SW 1271 (cell line): Measurements from ENCODE around the gene LRRC19.
A peak's percentile ranks its signal among the peaks of the same experiment; 100 is the strongest.

ENCODE experiments used
- DNase-seq, 2 experiments: peaks; one replicate each; lab custom pipeline; 2025; lab: John Stamatoyannopoulos, UW

Gene LRRC19, protein sequence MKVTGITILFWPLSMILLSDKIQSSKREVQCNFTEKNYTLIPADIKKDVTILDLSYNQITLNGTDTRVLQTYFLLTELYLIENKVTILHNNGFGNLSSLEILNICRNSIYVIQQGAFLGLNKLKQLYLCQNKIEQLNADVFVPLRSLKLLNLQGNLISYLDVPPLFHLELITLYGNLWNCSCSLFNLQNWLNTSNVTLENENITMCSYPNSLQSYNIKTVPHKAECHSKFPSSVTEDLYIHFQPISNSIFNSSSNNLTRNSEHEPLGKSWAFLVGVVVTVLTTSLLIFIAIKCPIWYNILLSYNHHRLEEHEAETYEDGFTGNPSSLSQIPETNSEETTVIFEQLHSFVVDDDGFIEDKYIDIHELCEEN

DNA sequence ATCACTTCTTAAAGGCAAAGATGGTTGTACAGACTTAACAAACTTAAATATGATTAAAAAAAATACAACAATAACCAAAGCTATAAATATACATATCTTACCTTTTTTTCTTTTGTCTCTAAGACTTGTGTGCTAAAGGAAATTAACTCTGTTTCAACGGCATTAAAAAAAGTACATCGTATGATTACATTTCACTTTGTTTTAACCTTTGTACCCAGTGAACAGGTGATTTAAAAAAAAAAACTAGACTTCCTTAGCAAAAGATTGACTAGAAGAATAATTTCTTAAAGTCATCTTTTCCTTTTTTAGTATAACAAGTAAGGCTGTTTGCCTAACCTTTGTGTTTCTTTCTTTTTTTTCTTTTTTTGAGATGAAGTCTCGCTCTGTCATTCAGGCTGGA lies at the start of gene LRRC19:
Gene LRRC19, minus strand, starts transcription at position 182 of the 400 bp plus-strand sequence. CDS start 5,978 bp downstream, outside the sequence.
- no peak for DNase-seq

DNA sequence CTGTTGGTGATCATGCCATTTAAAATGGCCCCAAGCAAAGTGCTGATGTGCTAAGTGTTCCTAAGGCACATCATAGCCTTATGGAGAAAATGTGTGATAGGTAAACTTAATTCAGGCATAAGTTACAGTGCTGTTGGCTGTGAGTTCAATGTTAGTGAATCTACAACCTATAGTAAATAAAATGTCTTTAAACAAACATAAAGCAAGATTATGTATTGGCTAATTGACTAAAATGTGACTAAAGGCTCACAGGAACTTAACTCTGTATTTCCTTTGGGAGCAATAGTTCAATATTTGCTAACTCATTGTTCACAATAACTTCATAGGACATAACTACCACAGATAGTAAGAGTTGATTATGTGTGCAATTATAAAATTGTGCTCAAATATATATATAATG lies 49.4 kb upstream of the LRRC19 start:
- no peak for DNase-seq

DNA sequence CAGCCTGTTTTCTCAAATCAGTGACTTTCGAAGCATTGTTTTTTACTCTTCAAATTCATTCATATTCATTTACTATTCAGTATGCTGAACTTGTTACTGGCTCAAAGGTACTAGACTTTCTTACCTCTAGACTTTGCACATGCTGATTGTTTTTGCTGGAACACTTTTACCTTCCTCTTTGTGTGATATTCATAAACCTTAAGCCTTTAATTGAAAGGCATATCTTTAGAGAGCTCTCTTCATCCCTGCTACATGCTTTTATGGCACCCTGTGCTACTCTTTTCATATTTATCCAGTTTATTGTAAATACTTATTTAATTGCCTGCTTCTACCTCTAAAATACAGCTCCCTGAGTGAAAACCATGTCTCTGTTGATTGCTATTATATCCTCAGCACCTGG lies 48.7 kb upstream of the LRRC19 start:
- DNase-seq = no peak

- DNase-seq = no peak
Observed at GRCh38 chr9:27053369-27054022, 48.0 kb upstream of the LRRC19 start.

DNA sequence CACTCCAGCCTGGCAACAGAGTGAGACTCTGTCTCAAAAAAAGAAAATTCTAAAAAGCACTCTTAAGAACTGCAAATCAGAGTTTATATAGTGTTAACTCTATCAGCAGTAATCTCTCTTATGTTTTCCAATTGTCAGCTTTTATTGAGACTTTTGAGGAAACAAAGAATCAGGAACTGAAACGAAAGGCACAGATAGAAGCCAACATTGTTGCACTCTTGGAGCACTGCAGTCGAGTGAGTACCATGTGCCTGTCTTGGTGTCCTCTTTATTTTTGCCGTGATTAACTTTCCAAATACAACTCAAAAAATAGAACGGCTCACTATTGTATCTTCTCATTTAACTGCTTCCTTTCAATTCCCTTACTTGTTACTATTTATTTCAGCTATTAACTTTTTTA lies 41.7 kb upstream of the LRRC19 start:
- DNase-seq = no peak

- no peak for DNase-seq
Observed at GRCh38 chr9:27043176-27043575, 37.7 kb upstream of the LRRC19 start.

DNA sequence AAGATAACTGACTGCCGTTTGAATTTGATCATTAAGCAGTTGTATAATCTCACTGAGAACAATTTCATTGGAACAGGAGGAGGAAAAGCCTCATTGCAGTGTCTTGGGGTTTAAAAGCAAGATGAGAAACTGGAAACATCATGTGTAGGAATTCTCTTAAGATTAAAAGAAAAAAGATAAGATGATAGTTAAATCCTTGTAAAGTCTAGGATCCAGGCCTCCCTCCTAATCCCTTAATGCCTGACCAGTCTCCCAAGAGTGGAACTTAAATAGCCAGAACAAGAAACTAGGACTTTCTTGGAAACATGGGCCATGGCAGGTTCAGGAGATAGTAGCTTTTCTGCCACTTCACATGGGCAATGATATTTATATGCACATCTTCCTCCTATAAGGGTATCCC lies 37.0 kb upstream of the LRRC19 start:
- DNase-seq = no peak

DNA sequence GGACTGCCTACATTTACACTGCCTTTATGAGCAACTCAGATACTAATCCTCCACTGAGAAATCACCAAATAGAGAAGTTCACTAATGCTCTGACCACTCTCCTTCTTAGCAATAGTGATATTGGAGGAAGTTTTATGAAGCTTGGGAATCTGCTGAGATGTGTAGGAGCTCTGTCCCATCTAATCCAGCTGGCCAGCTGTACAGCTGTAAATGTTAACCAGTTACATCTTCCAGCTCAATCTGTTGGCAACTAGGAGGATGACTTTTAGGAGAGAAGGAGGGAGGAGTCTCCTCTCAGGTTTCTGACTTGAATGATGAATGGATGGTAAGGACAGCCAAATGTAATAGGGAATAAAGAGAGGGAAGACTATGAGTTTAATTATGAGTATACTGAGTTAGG lies 36.3 kb upstream of the LRRC19 start:
- DNase-seq = no peak

DNA sequence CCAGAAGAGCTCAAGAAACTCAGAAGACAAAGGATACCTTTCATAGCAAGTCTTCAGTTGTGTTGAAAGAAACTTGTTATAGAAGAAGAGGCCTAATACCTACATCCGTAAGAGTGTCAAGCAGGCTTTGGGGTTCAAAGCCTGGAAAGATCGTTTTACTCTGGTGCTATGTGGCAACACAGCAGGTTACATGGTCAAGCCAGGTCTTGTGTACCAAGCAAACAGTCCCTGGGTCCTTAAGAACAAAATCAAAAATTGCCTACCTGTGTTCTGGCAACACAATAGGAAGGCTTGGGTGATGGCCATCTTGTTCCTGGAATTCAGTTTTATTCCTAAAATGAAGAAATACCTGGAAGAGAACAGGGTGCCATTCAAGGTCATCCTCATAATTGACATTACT lies 32.0 kb upstream of the LRRC19 start:
- no peak for DNase-seq

DNA sequence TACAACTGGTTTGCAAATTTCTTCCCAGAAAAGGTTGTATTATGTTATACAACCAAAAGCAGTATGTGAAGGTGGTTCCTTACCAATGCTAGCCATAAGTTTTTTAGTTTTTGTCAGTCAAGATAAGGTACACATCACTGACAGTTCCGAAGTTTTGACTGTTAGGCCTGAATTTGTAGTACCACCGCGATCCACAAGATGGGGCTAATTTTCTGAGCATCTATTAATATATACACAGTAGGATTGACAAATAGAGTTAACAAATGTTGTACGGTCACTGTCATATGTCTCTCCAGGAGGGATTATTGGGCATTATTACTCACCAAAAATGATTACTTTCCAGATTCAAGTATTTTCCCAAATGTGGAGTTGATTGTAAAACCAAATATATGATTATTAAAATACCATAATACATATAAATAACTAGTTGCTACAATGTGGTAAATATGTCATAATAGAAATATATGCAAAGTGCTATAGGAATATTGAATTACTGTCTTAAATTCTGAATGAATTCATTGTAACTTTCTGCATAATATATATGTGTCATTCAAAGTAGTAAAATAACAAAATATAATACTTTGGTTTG lies 28.4 kb upstream of the LRRC19 start:
- DNase-seq = peak in 1 of 2 experiments; percentile 16

DNA sequence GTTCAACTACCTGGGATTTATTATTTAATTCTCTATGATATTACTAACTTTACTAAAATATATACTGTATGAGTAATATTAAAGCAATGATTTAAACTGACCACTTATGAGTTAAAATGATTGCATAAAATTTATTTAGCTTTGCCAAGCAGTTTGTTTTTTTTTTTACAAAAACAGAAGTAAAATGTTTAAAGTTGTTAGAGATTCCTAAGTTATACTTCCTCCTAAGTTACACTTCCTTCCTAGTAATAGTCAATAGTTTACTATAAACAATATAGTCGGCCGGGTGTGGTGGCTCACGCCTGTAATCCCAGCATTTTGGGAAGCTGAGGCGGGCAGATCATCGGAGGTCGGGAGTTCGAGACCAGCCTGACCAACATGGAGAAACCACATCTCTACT lies 23.7 kb upstream of the LRRC19 start:
- no peak for DNase-seq

- no peak for DNase-seq
Observed at GRCh38 chr9:27022920-27023319, 17.4 kb upstream of the LRRC19 start.

DNA sequence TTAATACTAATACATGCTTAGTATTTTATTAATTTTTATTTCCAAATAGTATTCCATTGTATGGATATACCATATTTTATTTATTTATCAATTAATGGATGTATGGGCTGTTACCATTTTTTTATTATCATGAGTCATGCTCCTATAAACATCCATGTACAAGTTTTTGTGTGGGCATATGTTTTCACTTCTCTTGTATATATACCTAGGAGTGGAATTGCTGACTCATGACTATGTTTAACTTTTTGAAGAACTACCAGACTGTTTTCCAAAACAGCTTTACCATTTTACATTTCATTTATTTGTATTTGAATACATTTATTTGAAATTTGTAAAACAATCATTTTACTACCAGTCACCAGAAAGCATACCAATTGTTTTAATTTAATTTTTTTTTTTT lies 14.1 kb upstream of the LRRC19 start:
- no peak for DNase-seq

DNA sequence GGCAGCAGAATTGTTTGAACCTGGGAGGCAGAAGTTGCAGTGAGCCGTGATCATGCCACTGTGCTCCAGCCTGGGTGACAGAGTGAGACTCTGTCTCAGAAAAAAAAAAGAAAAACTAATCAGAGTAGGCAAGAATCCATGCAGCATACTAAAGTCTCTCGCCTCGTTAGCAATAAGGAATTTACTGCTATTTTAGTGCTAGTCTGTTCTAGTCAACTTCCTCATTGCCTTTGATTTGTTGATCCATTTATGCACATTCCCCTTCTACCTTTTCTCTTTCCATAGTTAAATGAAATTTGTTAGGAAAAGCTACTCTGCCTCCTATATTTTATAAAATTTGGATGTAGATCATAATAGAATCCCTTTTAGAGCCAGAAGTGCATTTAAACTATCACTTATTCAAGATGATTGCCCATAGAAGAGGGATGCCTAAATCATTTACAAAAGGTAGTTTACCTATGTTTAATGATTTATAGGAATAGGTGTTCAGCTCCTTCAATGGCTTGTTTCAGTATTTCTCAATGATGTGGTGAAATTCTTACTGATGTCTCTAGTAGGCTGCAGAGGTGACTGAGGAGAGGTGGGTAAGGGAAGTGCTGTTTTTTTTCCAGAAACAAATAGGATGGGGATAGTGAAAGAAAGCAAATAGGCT lies 1.9 kb downstream of the LRRC19 start:
- no peak for DNase-seq

DNA sequence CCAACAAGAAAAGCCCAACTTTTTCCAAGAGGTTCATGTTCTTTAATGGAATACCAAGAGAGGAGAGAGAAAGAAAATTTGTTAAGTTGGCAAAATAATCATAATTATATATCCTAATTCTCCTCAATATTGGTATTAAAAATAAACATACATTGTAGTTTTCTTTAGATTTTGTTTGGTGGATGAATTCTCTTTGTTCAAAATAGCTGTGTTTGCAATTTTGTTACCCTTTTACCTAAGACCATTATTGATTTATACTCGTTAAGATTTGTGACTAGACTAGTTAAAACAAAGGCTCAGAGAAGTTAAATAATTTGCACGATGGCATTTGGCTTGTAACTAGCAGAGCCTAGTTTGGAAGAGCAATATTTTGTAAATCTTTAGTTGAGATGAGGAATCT lies 9.7 kb downstream of the LRRC19 start:
- no peak for DNase-seq

- DNase-seq = no peak
Observed at GRCh38 chr9:26983340-26983739, 22.1 kb downstream of the LRRC19 start.

- DNase-seq = peak in 1 of 2 experiments; percentile 1
Observed at GRCh38 chr9:26975728-26976707, 29.5 kb downstream of the LRRC19 start.

DNA sequence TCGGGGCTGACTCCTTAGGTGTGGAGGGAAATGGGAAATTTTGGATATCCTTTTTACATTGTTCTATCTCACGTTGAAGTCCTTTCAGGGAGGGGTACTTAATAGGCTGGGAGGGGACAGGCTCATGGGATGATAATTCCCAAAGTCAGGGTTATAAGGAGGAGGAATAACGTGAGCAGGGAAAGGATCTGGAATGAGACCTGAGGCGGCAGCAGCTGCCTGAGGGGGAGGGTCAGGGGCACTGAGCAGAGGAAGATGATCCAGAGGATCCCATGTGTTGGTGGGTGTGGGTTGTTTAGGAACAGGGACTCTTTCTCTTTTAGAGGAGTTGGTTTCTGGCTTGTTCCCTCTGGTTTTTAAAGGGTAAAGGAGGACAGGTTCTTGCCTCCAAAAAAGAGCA lies 30.5 kb downstream of the LRRC19 start:
- DNase-seq = no peak

DNA sequence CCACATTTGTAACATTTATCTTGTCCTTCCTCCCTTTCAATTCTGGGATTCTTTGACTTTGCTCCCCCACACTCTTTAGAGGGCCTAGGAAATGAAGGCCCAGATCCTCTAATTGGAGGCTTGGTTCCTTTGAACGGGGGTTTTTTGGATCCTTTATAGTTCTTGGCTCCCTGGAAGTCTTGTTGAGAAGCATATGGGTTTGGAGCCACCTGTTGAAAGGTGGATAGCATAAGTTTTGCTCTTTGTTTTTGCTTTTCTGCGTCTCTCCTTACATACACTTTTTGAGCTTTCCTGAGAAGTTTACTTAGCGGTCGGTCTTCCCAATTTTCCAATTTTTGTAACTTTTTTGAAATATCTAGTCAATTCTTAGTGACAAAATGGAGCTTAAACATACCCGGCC lies 31.5 kb downstream of the LRRC19 start:
- no peak for DNase-seq

- DNase-seq = no peak
Observed at GRCh38 chr9:26971721-26972120, 33.8 kb downstream of the LRRC19 start.

DNA sequence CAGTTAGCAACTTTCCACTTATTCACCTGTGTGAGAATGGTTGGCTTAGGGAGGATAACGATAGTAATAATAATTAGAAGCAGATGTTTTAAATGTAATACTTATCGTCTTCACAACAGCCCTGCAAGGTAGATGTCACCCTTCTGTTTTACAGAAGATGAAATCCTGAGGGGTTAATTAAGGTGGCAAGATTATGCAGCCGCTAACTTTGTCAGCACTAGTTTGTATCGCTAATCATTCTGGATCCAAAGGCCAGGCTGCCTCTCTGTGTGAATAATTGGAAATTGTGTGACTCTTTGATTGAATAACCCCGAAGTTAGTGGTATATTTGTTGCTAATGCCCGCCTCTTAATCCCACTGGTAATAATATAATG lies 48.6 kb downstream of the LRRC19 start:
- no peak for DNase-seq
